A549 (cell line): ENCODE data around the gene CNTNAP5. TPM values are rescaled to one million over a fixed set of nuclear protein-coding genes. Genes with fewer than 3 reads are reported as not detected.

Experiments
- ATAC-seq, 2 experiments: fragments of 200-7000 bp in 1 of 2; fragments of >200 bp in 1 of 2; cut with Nextera tagmentation in 1 of 2; cut with Tn5 transposase in 1 of 2; 3 replicates each; pipeline versions ENCODE4 v1.8.0 to v1.9.1; 2018 to 2020; ENCODE audit warnings: mild to moderate bottlenecking in 1 of 2, moderate library complexity in 1 of 2
- CTCF ChIA-PET: fragments of 300-600 bp; sonication (Branson Sonifier 250); formaldehyde crosslinking; extraction: SDS; loops from one replicate; lab custom pipeline; 2021; ENCODE audit warnings: antibody characterized with exemption, inconsistent platforms; lab: Yijun Ruan, JAX
- POLR2A ChIA-PET: fragments of 350-600 bp; formaldehyde crosslinking; extraction: SDS; loops from one replicate; lab custom pipeline; 2021; ENCODE audit warnings: antibody characterized with exemption, inconsistent platforms; lab: Yijun Ruan, JAX
- DNase-seq, 2 experiments: peaks; one replicate each; pipeline versions ENCODE4 v3.0.0 to v3.0.0-alpha.2; 2011 to 2016; ENCODE audit warnings: low read depth in 1 of 2, low spot score in 1 of 2
- FAIRE-seq: peaks from 2 replicates; lab custom pipeline; 2011; peaks lifted over from hg19 to GRCh38; lab: Jason Lieb, UNC
- H3K27ac ChIP-seq, 2 experiments: fragments of >200 bp; sonication (Bioruptor Twin); formaldehyde crosslinking; 3 replicates each; pipeline ENCODE4 v1.5.1; 2016 to 2017
- H3K4me1 ChIP-seq: fragments of >200 bp; sonication (Bioruptor Twin); formaldehyde crosslinking; 3 replicates; pipeline ENCODE4 v1.6.1; 2016
- H3K4me2 ChIP-seq: fragments of >200 bp; sonication (Bioruptor Twin); formaldehyde crosslinking; 3 replicates; pipeline ENCODE4 v1.6.1; 2016
- H3K4me3 ChIP-seq: fragments of >200 bp; sonication (Bioruptor Twin); formaldehyde crosslinking; 3 replicates; pipeline ENCODE4 v1.5.1; 2016
- H3K9me3 ChIP-seq: fragments of >200 bp; sonication (Bioruptor Twin); formaldehyde crosslinking; 3 replicates; pipeline ENCODE4 v1.6.1; 2016
- BHLHE40 ChIP-seq: IDR thresholded peaks from 2 replicates; pipeline ENCODE4 v1.6.1; 2012; ENCODE audit warnings: low read depth, low read length, inconsistent platforms
- CHD2 ChIP-seq: fragments of 150-350 bp; IDR thresholded peaks from 2 replicates; pipeline ENCODE4 v1.6.1; 2014; ENCODE audit warnings: low read length; ENCODE audit not compliant: partially characterized antibody
- EP300 ChIP-seq, 2 experiments: fragments of >200 bp; sonication (Bioruptor Twin); formaldehyde crosslinking; IDR thresholded peaks; 2 replicates in 1 of 2; 3 replicates in 1 of 2; pipeline ENCODE4 v1.6.1; 2016 to 2017
- FOSB ChIP-seq: fragments of 250-450 bp; sonication (Bioruptor Pico); IDR thresholded peaks from 2 replicates; pipeline ENCODE4 v1.5.0; 2020; ENCODE audit warnings: mild to moderate bottlenecking, moderate library complexity
- FOSL2 ChIP-seq, 2 experiments: fragments of 450-650 bp in 1 of 2; fragments of >200 bp in 1 of 2; sonication (Bioruptor Twin) in 1 of 2; formaldehyde crosslinking; IDR thresholded peaks; 2 replicates each; pipeline versions ENCODE4 v1.5.0 to v1.6.1; 2016 to 2020; ENCODE audit warnings: mild to moderate bottlenecking in 1 of 2, moderate library complexity in 1 of 2
- FOXS1 ChIP-seq: fragments of 250-450 bp; sonication (Bioruptor Pico); IDR thresholded peaks from 2 replicates; pipeline ENCODE4 v1.5.0; 2020; ENCODE audit warnings: mild to moderate bottlenecking, moderate library complexity
- HOXA7 ChIP-seq: fragments of 250-450 bp; sonication (Bioruptor Pico); IDR thresholded peaks from 2 replicates; pipeline ENCODE4 v1.5.0; 2020; ENCODE audit warnings: mild to moderate bottlenecking, moderate library complexity
- HOXB13 ChIP-seq: fragments of 250-450 bp; sonication (Bioruptor Pico); IDR thresholded peaks from 2 replicates; pipeline ENCODE4 v1.5.0; 2020; ENCODE audit warnings: low read depth, mild to moderate bottlenecking, moderate library complexity
- KDM1A ChIP-seq: fragments of 200-600 bp; sonication (generic); IDR thresholded peaks from 2 replicates; pipeline ENCODE4 v1.6.1; 2016; ENCODE audit warnings: low read depth, mild to moderate bottlenecking
- KDM5A ChIP-seq: fragments of 200-600 bp; sonication (generic); IDR thresholded peaks from 2 replicates; pipeline ENCODE4 v1.6.1; 2016; ENCODE audit warnings: antibody characterized with exemption, mild to moderate bottlenecking
- MAZ ChIP-seq: fragments of 150-350 bp; IDR thresholded peaks from 2 replicates; pipeline ENCODE4 v1.6.1; 2014; ENCODE audit warnings: antibody characterized with exemption, low read depth, low read length, borderline replicate concordance
- NR3C1 ChIP-seq: fragments of >200 bp; sonication (Bioruptor Twin); formaldehyde crosslinking; IDR thresholded peaks from 3 replicates; pipeline ENCODE4 v1.6.1; 2017
- PHF8 ChIP-seq: fragments of 200-600 bp; sonication (generic); IDR thresholded peaks from 2 replicates; pipeline ENCODE4 v1.6.1; 2016; ENCODE audit warnings: low read depth, mild to moderate bottlenecking, antibody characterized with exemption, moderate library complexity, borderline replicate concordance
- POLR2AphosphoS2 ChIP-seq: conservative IDR thresholded peaks from 2 replicates; pipeline ENCODE4 v1.6.1; 2012; ENCODE audit warnings: low read length, improper control_type of control experiment, inconsistent platforms
- RNF2 ChIP-seq: fragments of 200-600 bp; sonication (generic); IDR thresholded peaks from 2 replicates; pipeline ENCODE4 v1.6.1; 2016; ENCODE audit warnings: low read depth, mild to moderate bottlenecking, antibody characterized with exemption, moderate library complexity, borderline replicate concordance
- SREBF2 ChIP-seq: fragments of 450-650 bp; IDR thresholded peaks from 2 replicates; pipeline ENCODE4 v1.6.1; 2014; ENCODE audit warnings: mild to moderate bottlenecking, moderate library complexity
- TFCP2L1 ChIP-seq: fragments of 250-450 bp; sonication (Bioruptor Pico); IDR thresholded peaks from 2 replicates; pipeline ENCODE4 v1.5.0; 2021; ENCODE audit warnings: mild to moderate bottlenecking
- ZNF302 ChIP-seq: fragments of 250-450 bp; sonication (Bioruptor Pico); IDR thresholded peaks from 2 replicates; pipeline ENCODE4 v1.9.0; 2021; ENCODE audit warnings: inconsistent platforms, mild to moderate bottlenecking, moderate library complexity
- WGBS: methylation state at CpG from one replicate; pipeline ENCODE4 v1.1.6; 2017; ENCODE audit errors: missing lambda C conversion rate; 5-methylcytosine and 5-hydroxymethylcytosine counted together
- polyA plus RNA-seq, 4 experiments: library from polyadenylated mRNA; depleted of rRNA in 3 of 4; stranded (reverse); fragments of >200 nt; fragmentation: RNase III in 1 of 4; extraction: RNeasy Plus Mini Kit Qiagen cat#74134 plus additional on column Dnase treatment in 1 of 4; gene quantifications; 2 replicates in 3 of 4; 3 replicates in 1 of 4; pipeline ENCODE4 v1.2.3, GENCODE V29; 2011 to 2017
- TF ChIP-seq, protein P1 (sequence below): IDR thresholded peaks from 2 replicates; pipeline ENCODE4 v1.6.1; 2012
- TF ChIP-seq, protein P2 (sequence below): IDR thresholded peaks from 2 replicates; pipeline ENCODE4 v1.6.1; 2012
- TF ChIP-seq, protein P3 (sequence below): fragments of >200 bp; sonication (Bioruptor Twin); formaldehyde crosslinking; IDR thresholded peaks from 2 replicates; pipeline ENCODE4 v1.6.1; 2016
- TF ChIP-seq, protein P4 (sequence below): fragments of >200 bp; sonication (Bioruptor Twin); formaldehyde crosslinking; IDR thresholded peaks from 3 replicates; pipeline ENCODE4 v1.6.1; 2016

Gene CNTNAP5
- polyA plus RNA-seq, 2 of the 4 experiments (the other 2 are of a cell fraction), result not detected

DNA sequence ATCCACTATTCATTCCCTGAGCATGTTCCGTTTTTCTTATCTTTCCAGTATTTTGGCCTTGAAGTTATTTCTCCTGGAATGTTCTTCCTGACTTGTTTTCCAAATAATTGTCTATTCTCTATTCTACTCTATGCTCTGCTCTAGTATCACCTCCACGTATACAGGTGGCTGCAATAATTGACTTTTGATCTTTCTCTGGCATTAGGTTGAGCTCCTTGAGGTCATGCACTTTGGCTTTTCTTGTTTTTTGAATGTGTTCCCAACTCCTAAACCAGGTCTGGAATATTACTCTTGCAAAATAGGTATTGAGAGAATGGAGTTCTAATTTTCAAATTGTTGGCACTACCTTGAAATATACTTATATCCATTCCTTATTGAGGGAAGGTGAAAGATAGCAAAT, 550.4 kb downstream of the CNTNAP5 start:
- Histone ChIP-seq H3K27ac (no peak overlapping the region), H3K4me1 (no peaks in the 10 kb centered on the region), H3K4me3 (no peak overlapping the region)
- FAIRE-seq (no peak), DNase-seq (no peak), ATAC-seq (no peak)
- TF ChIP-seq BHLHE40 (no peak), NR3C1 (no peak), POLR2AphosphoS2 (no peak), MAZ (no peak), SREBF2 (no peak), FOXS1 (no peak), FOSL2 (IDR thresholded peaks at IDR 0.05) (no peak), FOSL2 (CRISPR knock-in tag; IDR thresholded peaks at IDR 0.05) (no peak)
- TF ChIP-seq, all 56 proteins: peak for 0
- ChIA-PET CTCF (no interaction called here), POLR2A (no interaction called here)
- 4% methylated on average over 2 of the region's 2 CpGs for WGBS
- Histone ChIP-seq H3K4me2 (no peak overlapping the region), H3K9me3 (no peaks in the 10 kb centered on the region)

DNA sequence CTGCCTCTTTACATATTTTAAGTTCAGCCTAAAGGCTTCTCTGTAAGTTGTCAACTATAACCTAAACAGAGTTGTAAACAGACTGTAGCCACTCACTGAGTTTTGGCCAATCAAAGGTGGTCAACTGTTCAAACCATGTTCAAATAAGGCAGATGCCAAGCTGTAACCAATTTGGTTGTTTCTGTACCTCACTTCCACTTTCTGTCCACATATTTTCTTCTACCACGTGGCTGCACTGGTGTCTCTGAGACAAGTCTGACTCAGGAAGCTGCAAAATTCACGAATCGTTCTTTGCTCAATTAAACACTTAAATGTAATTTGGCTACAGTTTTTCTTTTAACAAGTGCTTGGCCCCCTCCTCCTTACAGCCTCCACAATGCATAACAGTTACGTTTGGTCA, 555.2 kb downstream of the CNTNAP5 start:
- FAIRE-seq, result no peak
- POLR2A ChIA-PET, result no interaction called here
- 0% methylated on average over 4 of the region's 4 CpGs for WGBS
- Histone ChIP-seq H3K4me1 (no peaks in the 10 kb centered on the region), H3K9me3 (no peaks in the 10 kb centered on the region), H3K4me3 (no peak overlapping the region), H3K4me2 (no peak overlapping the region), H3K27ac (no peak overlapping the region)
- CTCF ChIA-PET, result interaction anchor here (0.6 kb wide), 1 partner anchor 295 kb away, joined by 3 read pairs; no protein-coding TSS in a partner anchor
- no peak for ATAC-seq
- no peak for TF ChIP-seq POLR2AphosphoS2
- TF ChIP-seq EP300 (IDR thresholded peaks at IDR 0.05), result no peak
- no peak for TF ChIP-seq KDM1A
- no peak for TF ChIP-seq BHLHE40
- no peak for TF ChIP-seq FOSL2 (IDR thresholded peaks at IDR 0.05)
- no peak for TF ChIP-seq FOSL2 (CRISPR knock-in tag; IDR thresholded peaks at IDR 0.05)
- TF ChIP-seq KDM5A, result no peak
- no peak for TF ChIP-seq HOXB13 (CRISPR knock-in tag)
- TF ChIP-seq, protein P1, sequence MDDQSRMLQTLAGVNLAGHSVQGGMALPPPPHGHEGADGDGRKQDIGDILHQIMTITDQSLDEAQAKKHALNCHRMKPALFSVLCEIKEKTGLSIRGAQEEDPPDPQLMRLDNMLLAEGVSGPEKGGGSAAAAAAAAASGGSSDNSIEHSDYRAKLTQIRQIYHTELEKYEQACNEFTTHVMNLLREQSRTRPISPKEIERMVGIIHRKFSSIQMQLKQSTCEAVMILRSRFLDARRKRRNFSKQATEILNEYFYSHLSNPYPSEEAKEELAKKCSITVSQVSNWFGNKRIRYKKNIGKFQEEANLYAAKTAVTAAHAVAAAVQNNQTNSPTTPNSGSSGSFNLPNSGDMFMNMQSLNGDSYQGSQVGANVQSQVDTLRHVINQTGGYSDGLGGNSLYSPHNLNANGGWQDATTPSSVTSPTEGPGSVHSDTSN, result no peak
- TF ChIP-seq HOXA7 (CRISPR knock-in tag), result no peak
- no peak for DNase-seq

DNA sequence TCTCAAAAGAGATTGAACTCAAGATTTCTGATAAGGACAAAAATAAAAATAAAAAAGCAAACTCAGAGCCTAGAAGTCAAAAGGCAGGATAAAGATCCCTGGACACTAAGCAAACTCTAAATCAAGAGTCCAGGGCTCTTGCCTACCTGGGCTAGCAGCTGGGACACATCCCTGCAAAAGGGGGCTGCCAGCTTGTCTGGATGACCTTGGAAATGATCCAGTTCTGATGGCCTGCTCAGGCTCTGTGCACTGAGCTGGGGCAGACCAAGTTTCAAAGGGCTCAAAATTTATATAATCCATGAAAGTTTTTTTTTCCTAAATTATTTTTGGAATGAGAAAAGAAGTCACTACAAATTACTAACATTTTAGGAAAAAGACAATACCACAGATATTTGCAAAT, 557.3 kb downstream of the CNTNAP5 start:
- no peak for FAIRE-seq
- CTCF ChIA-PET, result no interaction called here
- Histone ChIP-seq H3K27ac (no peak overlapping the region), H3K4me1 (no peaks in the 10 kb centered on the region)
- DNase-seq, result no peak
- POLR2A ChIA-PET, result no interaction called here
- no peak for ATAC-seq
- no peak for TF ChIP-seq POLR2AphosphoS2
- no peak for TF ChIP-seq PHF8
- TF ChIP-seq, protein P2, sequence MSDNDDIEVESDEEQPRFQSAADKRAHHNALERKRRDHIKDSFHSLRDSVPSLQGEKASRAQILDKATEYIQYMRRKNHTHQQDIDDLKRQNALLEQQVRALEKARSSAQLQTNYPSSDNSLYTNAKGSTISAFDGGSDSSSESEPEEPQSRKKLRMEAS, result no peak
- TF ChIP-seq, protein P1, result no peak
- TF ChIP-seq CHD2, result no peak
- TF ChIP-seq FOSB (CRISPR knock-in tag), result no peak
- TF ChIP-seq RNF2, result no peak
- TF ChIP-seq TFCP2L1, result no peak
- no peak for TF ChIP-seq ZNF302 (CRISPR knock-in tag)
- TF ChIP-seq, protein P3, sequence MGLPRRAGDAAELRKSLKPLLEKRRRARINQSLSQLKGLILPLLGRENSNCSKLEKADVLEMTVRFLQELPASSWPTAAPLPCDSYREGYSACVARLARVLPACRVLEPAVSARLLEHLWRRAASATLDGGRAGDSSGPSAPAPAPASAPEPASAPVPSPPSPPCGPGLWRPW, result no peak
- TF ChIP-seq, protein P4, sequence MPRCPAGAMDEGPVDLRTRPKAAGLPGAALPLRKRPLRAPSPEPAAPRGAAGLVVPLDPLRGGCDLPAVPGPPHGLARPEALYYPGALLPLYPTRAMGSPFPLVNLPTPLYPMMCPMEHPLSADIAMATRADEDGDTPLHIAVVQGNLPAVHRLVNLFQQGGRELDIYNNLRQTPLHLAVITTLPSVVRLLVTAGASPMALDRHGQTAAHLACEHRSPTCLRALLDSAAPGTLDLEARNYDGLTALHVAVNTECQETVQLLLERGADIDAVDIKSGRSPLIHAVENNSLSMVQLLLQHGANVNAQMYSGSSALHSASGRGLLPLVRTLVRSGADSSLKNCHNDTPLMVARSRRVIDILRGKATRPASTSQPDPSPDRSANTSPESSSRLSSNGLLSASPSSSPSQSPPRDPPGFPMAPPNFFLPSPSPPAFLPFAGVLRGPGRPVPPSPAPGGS, result no peak
- TF ChIP-seq, all 56 proteins: peak for 0
- Histone ChIP-seq H3K4me2 (no peak overlapping the region), H3K9me3 (no peaks in the 10 kb centered on the region), H3K4me3 (no peak overlapping the region)
